ENCODE measurements around the gene LRRC72. TPM values are rescaled to one million over a fixed set of nuclear protein-coding genes. Genes with fewer than 3 reads are reported as not detected.

LRRC72 gene
- total and polyA plus RNA-seq, 10 of the 15 experiments (the other 5 are each of a cell fraction or from before 2014, with no cell fraction given) = not detected

DNA sequence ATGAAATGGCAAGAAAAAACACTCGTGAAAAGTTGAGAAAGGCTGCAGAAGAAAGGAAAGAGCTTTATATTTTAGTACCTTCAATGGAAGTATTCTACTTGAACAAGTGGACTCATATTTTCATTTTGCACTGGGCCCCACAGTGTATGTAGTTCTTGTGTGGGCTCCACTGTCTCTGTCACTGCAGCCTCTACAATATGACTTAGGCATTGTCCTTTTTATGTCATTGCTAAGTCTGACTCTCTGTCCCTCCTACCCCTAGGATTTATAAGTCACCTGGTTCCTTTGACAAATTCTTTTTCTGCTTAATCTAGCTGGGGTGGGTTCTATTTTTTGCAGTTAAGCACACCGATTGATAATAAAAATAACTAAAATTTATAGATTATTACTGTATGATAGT, 33.4 kb upstream of the LRRC72 start:
- Histone ChIP-seq H3K27me3 (replicated peaks in 1 of 2; ENCODE audit: control insufficient read depth in 2 of 2, insufficient read depth in 2 of 2, low read length in 1 of 2) (no peaks in the 10 kb centered on the region), H3K4me2 (ENCODE audit: control insufficient read depth, insufficient read depth) (no peak overlapping the region), H2AFZ (ENCODE audit: control insufficient read depth, low read depth, low read length) (no peak overlapping the region), H3K36me3 (ENCODE audit: control insufficient read depth in 2 of 2, insufficient read depth in 2 of 2, low read length in 1 of 2) (no peaks in the 10 kb centered on the region), H3K4me3 (no peak overlapping the region), H3K9ac (ENCODE audit: control insufficient read depth, insufficient read depth, low read length) (no peak overlapping the region), H4K20me1 (ENCODE audit: control insufficient read depth, insufficient read depth) (no peaks in the 10 kb centered on the region), H3K9me3 (replicated peaks; ENCODE audit: control insufficient read depth, insufficient read depth, low read length) (no peaks in the 10 kb centered on the region), H3K27ac (ENCODE audit: control insufficient read depth, insufficient read depth) (no peak overlapping the region), H3K79me2 (ENCODE audit: control insufficient read depth, insufficient read depth, low read length) (no peaks in the 10 kb centered on the region), H3K4me1 (ENCODE audit: control insufficient read depth, insufficient read depth, low read length) (no peaks in the 10 kb centered on the region)
- intact Hi-C loops (cut with micrococcal nuclease; ENCODE audit: unreplicated experiment) = no loop called here
- 0% methylated on average over 2 of the region's 2 CpGs for WGBS (ENCODE audit: insufficient coverage, insufficient replicate concordance, low lambda C conversion rate, missing lambda C conversion rate)
- no peak for TF ChIP-seq SIX5 (IDR thresholded peaks at IDR 0.05; ENCODE audit: low read depth, low read length, severe bottlenecking)
- no peak for TF ChIP-seq MTA2 (IDR thresholded peaks at IDR 0.05; ENCODE audit: low read depth)
- TF ChIP-seq, protein P1, sequence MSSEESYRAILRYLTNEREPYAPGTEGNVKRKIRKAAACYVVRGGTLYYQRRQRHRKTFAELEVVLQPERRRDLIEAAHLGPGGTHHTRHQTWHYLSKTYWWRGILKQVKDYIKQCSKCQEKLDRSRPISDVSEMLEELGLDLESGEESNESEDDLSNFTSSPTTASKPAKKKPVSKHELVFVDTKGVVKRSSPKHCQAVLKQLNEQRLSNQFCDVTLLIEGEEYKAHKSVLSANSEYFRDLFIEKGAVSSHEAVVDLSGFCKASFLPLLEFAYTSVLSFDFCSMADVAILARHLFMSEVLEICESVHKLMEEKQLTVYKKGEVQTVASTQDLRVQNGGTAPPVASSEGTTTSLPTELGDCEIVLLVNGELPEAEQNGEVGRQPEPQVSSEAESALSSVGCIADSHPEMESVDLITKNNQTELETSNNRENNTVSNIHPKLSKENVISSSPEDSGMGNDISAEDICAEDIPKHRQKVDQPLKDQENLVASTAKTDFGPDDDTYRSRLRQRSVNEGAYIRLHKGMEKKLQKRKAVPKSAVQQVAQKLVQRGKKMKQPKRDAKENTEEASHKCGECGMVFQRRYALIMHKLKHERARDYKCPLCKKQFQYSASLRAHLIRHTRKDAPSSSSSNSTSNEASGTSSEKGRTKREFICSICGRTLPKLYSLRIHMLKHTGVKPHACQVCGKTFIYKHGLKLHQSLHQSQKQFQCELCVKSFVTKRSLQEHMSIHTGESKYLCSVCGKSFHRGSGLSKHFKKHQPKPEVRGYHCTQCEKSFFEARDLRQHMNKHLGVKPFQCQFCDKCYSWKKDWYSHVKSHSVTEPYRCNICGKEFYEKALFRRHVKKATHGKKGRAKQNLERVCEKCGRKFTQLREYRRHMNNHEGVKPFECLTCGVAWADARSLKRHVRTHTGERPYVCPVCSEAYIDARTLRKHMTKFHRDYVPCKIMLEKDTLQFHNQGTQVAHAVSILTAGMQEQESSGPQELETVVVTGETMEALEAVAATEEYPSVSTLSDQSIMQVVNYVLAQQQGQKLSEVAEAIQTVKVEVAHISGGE (CRISPR knock-in tag; IDR thresholded peaks at IDR 0.05) = no peak
- no peak for DNase-seq (ENCODE audit: low read depth, low spot score)
- no TSS peak for BruUV-seq (replicated peaks)
- CTCF ChIA-PET = no interaction called here
- FAIRE-seq = no peak
- POLR2A ChIA-PET = no interaction called here
- in situ Hi-C loops (cut with MboI) = no loop called here
- ATAC-seq = no peak
- SMC1A ChIA-PET (ENCODE audit: uncharacterized antibody, unreplicated experiment) = interaction anchor here (0.6 to 1.6 kb wide), 2 partner anchors 9 to 25 kb away, joined by 3 to 4 read pairs; no protein-coding TSS in a partner anchor
- RAD21 ChIA-PET (ENCODE audit: unreplicated experiment) = no interaction called here

DNA sequence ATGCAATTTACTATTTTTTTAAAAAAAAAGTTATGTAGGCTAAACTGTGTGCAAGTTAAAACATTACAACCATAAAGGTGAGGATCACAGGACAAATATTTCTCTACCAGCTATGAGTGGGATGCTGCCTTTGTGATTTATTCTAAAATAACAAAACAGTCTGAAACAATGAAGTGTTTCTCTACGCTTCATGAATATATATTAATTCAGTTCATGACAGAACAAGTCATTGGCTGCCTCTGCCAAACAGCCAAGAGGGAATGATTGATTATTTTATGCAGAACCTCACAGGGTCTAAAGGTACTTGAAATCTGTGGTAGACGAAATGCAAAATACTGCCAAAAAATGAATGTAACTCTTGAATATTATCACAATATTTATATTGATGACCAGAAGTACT, 32.1 kb upstream of the LRRC72 start:
- no peaks in the 10 kb centered on the region for H4K20me1 ChIP-seq (ENCODE audit: control insufficient read depth, insufficient read depth)
- POLR2A ChIA-PET = no interaction called here
- H3K4me3 ChIP-seq = no peak overlapping the region
- FAIRE-seq (no peak), DNase-seq (ENCODE audit: low read depth, low spot score) (no peak), ATAC-seq (no peak)
- H3K27me3 ChIP-seq (replicated peaks in 1 of 2; ENCODE audit: control insufficient read depth in 2 of 2, insufficient read depth in 2 of 2, low read length in 1 of 2) = no peaks in the 10 kb centered on the region
- SMC1A ChIA-PET (ENCODE audit: uncharacterized antibody, unreplicated experiment) = no interaction called here
- H3K36me3 ChIP-seq (ENCODE audit: control insufficient read depth in 2 of 2, insufficient read depth in 2 of 2, low read length in 1 of 2) = no peaks in the 10 kb centered on the region
- no peaks in the 10 kb centered on the region for H3K4me1 ChIP-seq (ENCODE audit: control insufficient read depth, insufficient read depth, low read length)
- H3K4me2 ChIP-seq (ENCODE audit: control insufficient read depth, insufficient read depth) = no peak overlapping the region
- H3K9ac ChIP-seq (ENCODE audit: control insufficient read depth, insufficient read depth, low read length) = no peak overlapping the region
- CTCF ChIA-PET = interaction anchor here (0.6 kb wide), 1 partner anchor 299 kb away, joined by 3 read pairs; no protein-coding TSS in a partner anchor
- 0% methylated on average over 2 of the region's 2 CpGs for WGBS (ENCODE audit: insufficient coverage, insufficient replicate concordance, low lambda C conversion rate, missing lambda C conversion rate)
- BruUV-seq (replicated peaks) = no TSS peak
- intact Hi-C loops (cut with micrococcal nuclease; ENCODE audit: unreplicated experiment) = no loop called here
- no peak overlapping the region for H2AFZ ChIP-seq (ENCODE audit: control insufficient read depth, low read depth, low read length)
- no peaks in the 10 kb centered on the region for H3K79me2 ChIP-seq (ENCODE audit: control insufficient read depth, insufficient read depth, low read length)
- in situ Hi-C loops (cut with MboI) = no loop called here
- RAD21 ChIA-PET (ENCODE audit: unreplicated experiment) = no interaction called here
- no peak overlapping the region for H3K27ac ChIP-seq (ENCODE audit: control insufficient read depth, insufficient read depth)
- no peaks in the 10 kb centered on the region for H3K9me3 ChIP-seq (replicated peaks; ENCODE audit: control insufficient read depth, insufficient read depth, low read length)
- TF ChIP-seq, protein P2, sequence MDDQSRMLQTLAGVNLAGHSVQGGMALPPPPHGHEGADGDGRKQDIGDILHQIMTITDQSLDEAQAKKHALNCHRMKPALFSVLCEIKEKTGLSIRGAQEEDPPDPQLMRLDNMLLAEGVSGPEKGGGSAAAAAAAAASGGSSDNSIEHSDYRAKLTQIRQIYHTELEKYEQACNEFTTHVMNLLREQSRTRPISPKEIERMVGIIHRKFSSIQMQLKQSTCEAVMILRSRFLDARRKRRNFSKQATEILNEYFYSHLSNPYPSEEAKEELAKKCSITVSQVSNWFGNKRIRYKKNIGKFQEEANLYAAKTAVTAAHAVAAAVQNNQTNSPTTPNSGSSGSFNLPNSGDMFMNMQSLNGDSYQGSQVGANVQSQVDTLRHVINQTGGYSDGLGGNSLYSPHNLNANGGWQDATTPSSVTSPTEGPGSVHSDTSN (IDR thresholded peaks at IDR 0.05; ENCODE audit: insufficient replicate concordance, low read depth, low read length) = no peak
- no peak for TF ChIP-seq GATAD2B (conservative IDR thresholded peaks at IDR 0.05; ENCODE audit: low read depth)
- TF ChIP-seq, protein P3, sequence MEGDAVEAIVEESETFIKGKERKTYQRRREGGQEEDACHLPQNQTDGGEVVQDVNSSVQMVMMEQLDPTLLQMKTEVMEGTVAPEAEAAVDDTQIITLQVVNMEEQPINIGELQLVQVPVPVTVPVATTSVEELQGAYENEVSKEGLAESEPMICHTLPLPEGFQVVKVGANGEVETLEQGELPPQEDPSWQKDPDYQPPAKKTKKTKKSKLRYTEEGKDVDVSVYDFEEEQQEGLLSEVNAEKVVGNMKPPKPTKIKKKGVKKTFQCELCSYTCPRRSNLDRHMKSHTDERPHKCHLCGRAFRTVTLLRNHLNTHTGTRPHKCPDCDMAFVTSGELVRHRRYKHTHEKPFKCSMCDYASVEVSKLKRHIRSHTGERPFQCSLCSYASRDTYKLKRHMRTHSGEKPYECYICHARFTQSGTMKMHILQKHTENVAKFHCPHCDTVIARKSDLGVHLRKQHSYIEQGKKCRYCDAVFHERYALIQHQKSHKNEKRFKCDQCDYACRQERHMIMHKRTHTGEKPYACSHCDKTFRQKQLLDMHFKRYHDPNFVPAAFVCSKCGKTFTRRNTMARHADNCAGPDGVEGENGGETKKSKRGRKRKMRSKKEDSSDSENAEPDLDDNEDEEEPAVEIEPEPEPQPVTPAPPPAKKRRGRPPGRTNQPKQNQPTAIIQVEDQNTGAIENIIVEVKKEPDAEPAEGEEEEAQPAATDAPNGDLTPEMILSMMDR (IDR thresholded peaks at IDR 0.05 in 2 of 3, conservative IDR thresholded peaks at IDR 0.05 in 1 of 3; ENCODE audit: control insufficient read depth in 2 of 3, extremely low read depth in 1 of 3, insufficient read depth in 1 of 3, low read depth in 3 of 3, low read length in 3 of 3) = no peak
- no peak for TF ChIP-seq HDAC6 (IDR thresholded peaks at IDR 0.05; ENCODE audit: unreplicated experiment)
- TF ChIP-seq, protein P4, sequence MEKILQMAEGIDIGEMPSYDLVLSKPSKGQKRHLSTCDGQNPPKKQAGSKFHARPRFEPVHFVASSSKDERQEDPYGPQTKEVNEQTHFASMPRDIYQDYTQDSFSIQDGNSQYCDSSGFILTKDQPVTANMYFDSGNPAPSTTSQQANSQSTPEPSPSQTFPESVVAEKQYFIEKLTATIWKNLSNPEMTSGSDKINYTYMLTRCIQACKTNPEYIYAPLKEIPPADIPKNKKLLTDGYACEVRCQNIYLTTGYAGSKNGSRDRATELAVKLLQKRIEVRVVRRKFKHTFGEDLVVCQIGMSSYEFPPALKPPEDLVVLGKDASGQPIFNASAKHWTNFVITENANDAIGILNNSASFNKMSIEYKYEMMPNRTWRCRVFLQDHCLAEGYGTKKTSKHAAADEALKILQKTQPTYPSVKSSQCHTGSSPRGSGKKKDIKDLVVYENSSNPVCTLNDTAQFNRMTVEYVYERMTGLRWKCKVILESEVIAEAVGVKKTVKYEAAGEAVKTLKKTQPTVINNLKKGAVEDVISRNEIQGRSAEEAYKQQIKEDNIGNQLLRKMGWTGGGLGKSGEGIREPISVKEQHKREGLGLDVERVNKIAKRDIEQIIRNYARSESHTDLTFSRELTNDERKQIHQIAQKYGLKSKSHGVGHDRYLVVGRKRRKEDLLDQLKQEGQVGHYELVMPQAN (conservative IDR thresholded peaks at IDR 0.05) = no peak
